Fibroblast of lung (primary cell): Measurements from ENCODE around the gene MLPH.

Experiments used
- CTCF ChIP-seq, 2 donors: IDR thresholded peaks in 1 of 2; conservative IDR thresholded peaks in 1 of 2; 1 replicate in 1 of 2; 2 replicates in 1 of 2; pipeline ENCODE4 v1.5.1; 2011 to 2012; ENCODE audit warnings: low read length in 2 of 2, control low read depth in 1 of 2, inconsistent platforms in 1 of 2, low read depth in 1 of 2, mild to moderate bottlenecking in 1 of 2
- EZH2 ChIP-seq: IDR thresholded peaks from 2 replicates; pipeline ENCODE4 v1.5.1; 2012; ENCODE audit warnings: low read length, control low read depth, mild to moderate bottlenecking; ENCODE audit errors: missing control alignments

- no peak for TF ChIP-seq EZH2
- no peak for TF ChIP-seq CTCF (conservative IDR thresholded peaks at IDR 0.05 in 1 of 2, IDR thresholded peaks at IDR 0.05 in 1 of 2; ENCODE audit: low read depth in 1 of 2, low read length in 2 of 2)
Measured at GRCh38 chr2:237571551-237571950, 84.5 kb downstream of the MLPH start.
